Measurements from ENCODE around the gene GRK3.

The GRK3 gene

DNA sequence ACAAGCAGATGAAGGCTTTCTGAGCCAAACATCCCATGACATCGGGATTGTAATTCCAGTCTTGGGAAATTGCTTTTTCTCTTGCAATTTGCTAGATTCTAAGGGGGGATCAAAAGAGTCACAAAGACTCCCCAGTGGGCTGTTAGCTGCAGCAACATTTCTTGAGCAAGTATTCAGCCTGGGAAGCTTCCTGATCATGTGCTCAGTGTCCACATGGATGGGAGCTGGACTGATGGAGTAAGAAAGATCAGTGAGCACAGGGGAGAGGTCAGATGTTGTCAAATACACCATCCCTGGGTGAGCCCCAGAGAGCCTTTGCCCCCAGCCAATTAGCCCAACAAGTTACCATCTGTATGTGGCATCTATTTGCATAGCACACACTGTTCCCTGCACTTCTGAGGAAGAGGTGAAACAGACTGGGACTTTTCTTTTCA, 10.2 kb upstream of the GRK3 start:
- TF ChIP-seq, protein P1, sequence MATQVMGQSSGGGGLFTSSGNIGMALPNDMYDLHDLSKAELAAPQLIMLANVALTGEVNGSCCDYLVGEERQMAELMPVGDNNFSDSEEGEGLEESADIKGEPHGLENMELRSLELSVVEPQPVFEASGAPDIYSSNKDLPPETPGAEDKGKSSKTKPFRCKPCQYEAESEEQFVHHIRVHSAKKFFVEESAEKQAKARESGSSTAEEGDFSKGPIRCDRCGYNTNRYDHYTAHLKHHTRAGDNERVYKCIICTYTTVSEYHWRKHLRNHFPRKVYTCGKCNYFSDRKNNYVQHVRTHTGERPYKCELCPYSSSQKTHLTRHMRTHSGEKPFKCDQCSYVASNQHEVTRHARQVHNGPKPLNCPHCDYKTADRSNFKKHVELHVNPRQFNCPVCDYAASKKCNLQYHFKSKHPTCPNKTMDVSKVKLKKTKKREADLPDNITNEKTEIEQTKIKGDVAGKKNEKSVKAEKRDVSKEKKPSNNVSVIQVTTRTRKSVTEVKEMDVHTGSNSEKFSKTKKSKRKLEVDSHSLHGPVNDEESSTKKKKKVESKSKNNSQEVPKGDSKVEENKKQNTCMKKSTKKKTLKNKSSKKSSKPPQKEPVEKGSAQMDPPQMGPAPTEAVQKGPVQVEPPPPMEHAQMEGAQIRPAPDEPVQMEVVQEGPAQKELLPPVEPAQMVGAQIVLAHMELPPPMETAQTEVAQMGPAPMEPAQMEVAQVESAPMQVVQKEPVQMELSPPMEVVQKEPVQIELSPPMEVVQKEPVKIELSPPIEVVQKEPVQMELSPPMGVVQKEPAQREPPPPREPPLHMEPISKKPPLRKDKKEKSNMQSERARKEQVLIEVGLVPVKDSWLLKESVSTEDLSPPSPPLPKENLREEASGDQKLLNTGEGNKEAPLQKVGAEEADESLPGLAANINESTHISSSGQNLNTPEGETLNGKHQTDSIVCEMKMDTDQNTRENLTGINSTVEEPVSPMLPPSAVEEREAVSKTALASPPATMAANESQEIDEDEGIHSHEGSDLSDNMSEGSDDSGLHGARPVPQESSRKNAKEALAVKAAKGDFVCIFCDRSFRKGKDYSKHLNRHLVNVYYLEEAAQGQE (IDR thresholded peaks at IDR 0.05; ENCODE audit: insufficient replicate concordance, low read depth) = no peak
- TF ChIP-seq, protein P2, sequence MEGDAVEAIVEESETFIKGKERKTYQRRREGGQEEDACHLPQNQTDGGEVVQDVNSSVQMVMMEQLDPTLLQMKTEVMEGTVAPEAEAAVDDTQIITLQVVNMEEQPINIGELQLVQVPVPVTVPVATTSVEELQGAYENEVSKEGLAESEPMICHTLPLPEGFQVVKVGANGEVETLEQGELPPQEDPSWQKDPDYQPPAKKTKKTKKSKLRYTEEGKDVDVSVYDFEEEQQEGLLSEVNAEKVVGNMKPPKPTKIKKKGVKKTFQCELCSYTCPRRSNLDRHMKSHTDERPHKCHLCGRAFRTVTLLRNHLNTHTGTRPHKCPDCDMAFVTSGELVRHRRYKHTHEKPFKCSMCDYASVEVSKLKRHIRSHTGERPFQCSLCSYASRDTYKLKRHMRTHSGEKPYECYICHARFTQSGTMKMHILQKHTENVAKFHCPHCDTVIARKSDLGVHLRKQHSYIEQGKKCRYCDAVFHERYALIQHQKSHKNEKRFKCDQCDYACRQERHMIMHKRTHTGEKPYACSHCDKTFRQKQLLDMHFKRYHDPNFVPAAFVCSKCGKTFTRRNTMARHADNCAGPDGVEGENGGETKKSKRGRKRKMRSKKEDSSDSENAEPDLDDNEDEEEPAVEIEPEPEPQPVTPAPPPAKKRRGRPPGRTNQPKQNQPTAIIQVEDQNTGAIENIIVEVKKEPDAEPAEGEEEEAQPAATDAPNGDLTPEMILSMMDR (IDR thresholded peaks at IDR 0.05; ENCODE audit: insufficient read depth, low read length) = no peak
- DNase-seq (ENCODE audit: low read depth in 1 of 2, low spot score in 1 of 2) = no peak
- Histone ChIP-seq H3K27ac (replicated peaks) (no peak overlapping the region), H3K27me3 (ENCODE audit: insufficient read depth, poor library complexity, severe bottlenecking) (no peaks in the 10 kb centered on the region), H3K4me3 (replicated peaks; ENCODE audit: insufficient read depth, low read length) (no peak overlapping the region)

DNA sequence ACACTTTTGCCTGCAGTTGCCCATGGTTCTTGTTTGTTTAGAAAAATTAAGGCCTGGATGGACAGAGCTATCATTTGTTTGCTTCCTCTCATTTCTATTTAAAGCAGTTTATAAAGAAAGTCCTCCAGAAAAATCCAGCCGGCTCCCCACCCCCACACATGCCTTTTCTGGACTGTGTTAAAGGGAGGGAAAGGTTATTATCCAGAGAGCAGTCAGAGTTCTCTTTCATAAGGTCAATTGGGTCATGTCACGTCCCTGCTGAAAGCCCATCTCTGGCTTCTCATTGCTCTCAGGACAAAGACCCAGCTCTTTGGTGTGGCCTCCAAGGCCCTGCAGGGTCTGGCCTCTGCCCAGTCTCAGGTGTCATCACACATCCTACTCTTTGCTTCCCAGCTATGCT, 9.8 kb upstream of the GRK3 start:
- no peak for DNase-seq (ENCODE audit: low read depth in 1 of 2, low spot score in 1 of 2)
- TF ChIP-seq, protein P1 (IDR thresholded peaks at IDR 0.05; ENCODE audit: insufficient replicate concordance, low read depth) = no peak
- TF ChIP-seq, protein P2 (IDR thresholded peaks at IDR 0.05; ENCODE audit: insufficient read depth, low read length) = no peak
- no peak for TF ChIP-seq POLR2AphosphoS5 (IDR thresholded peaks at IDR 0.05; ENCODE audit: low read depth)
- no peak for TF ChIP-seq SPI1 (IDR thresholded peaks at IDR 0.05; ENCODE audit: borderline replicate concordance, low read depth)
- no peak for TF ChIP-seq GABPA (IDR thresholded peaks at IDR 0.05; ENCODE audit: low read depth)
- Histone ChIP-seq H3K27ac (replicated peaks) (no peak overlapping the region), H3K27me3 (ENCODE audit: insufficient read depth, poor library complexity, severe bottlenecking) (no peaks in the 10 kb centered on the region), H3K4me3 (replicated peaks; ENCODE audit: insufficient read depth, low read length) (no peak overlapping the region)

DNA sequence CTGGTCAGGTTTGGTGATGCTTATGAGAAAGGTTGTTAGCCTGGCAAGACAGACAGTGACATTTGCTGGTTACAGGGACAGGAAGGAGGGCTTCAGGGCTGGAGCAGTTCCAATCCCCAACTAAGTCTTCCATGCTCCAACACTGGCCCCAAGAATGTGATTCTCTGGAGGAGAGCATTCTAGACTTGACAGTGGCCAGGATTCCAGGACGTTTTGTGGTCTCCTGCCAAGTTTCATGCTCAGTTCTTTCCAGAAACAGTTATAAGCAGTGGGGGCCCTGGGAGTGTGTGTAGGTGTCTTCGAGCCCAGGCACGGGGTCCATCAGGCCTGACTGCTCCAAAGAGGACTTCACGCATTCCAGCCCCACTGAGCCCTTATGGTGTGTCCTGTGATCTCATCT, 8.9 kb upstream of the GRK3 start:
- DNase-seq (ENCODE audit: low read depth in 1 of 2, low spot score in 1 of 2) = no peak
- H3K27me3 ChIP-seq (ENCODE audit: insufficient read depth, poor library complexity, severe bottlenecking) = no peaks in the 10 kb centered on the region
- H3K27ac ChIP-seq (replicated peaks) = no peak overlapping the region
- TF ChIP-seq, protein P2 (IDR thresholded peaks at IDR 0.05; ENCODE audit: insufficient read depth, low read length) = no peak
- TF ChIP-seq POLR2AphosphoS5 (IDR thresholded peaks at IDR 0.05; ENCODE audit: low read depth) (no peak), SPI1 (IDR thresholded peaks at IDR 0.05; ENCODE audit: borderline replicate concordance, low read depth) (no peak), GABPA (IDR thresholded peaks at IDR 0.05; ENCODE audit: low read depth) (no peak)
- TF ChIP-seq, protein P1 (IDR thresholded peaks at IDR 0.05; ENCODE audit: insufficient replicate concordance, low read depth) = no peak
- no peak overlapping the region for H3K4me3 ChIP-seq (replicated peaks; ENCODE audit: insufficient read depth, low read length)
